ENCODE data around the gene PRDM4. TPM values are rescaled to one million over a fixed set of nuclear protein-coding genes. Genes with fewer than 3 reads are reported as not detected.
"Not testable (repeated sequence)": the region's sequence is repeated elsewhere in the genome, so short reads cannot be mapped to it uniquely, and the experiment has no call there.

The PRDM4 gene
- total RNA-seq, 4 donors from 2014 or later, result 41.6 to 71.2 (median 42.4) TPM

- TF ChIP-seq CTCF (IDR thresholded peaks at IDR 0.05) (no peak), POLR2AphosphoS5 (IDR thresholded peaks at IDR 0.05) (no peak), EP300 (IDR thresholded peaks at IDR 0.05; ENCODE audit: low read depth) (no peak), POLR2A (IDR thresholded peaks at IDR 0.05) (no peak)
- WGBS, 2 donors (ENCODE audit: low coverage in 1 of 2), result 96 to 100% methylated on average over 1 of the region's 1 CpG
- Histone ChIP-seq H3K4me1 (no peaks in the 10 kb centered on the region), H3K9me3 (no peaks in the 10 kb centered on the region), H3K27ac (no peak overlapping the region), H3K27me3 (no peaks in the 10 kb centered on the region), H3K36me3 (peaks cover 0 to 16% (median 5%) of the 10 kb centered on the region in 4 donors), H3K4me3 (no peak overlapping the region)
- in situ Hi-C loops (cut with MboI; ENCODE audit: low pct_ligation_motif_present in 1 of 4, low pct_unique_long_range_greater_than_20kb in 1 of 4, low sequenced_read_pairs in 3 of 4), result no loop called here
- DNase-seq, result no peak
- intact Hi-C loops (cut with DNase I; ENCODE audit: low total_unique reads), result no loop called here
These were observed 42.3 kb downstream of the PRDM4 start for GRCh38 chr12:107718606-107719005.

GRCh38 chr12:107715780-107716179, 45.2 kb downstream of the PRDM4 start:
- Histone ChIP-seq H3K27me3 (no peaks in the 10 kb centered on the region), H3K4me3 (no peak overlapping the region), H3K4me1 (no peaks in the 10 kb centered on the region), H3K9me3 (no peaks in the 10 kb centered on the region), H3K36me3 (peaks cover 0 to 44% (median 17%) of the 10 kb centered on the region in 4 donors), H3K27ac (no peak overlapping the region)
- DNase-seq, result no peak
- intact Hi-C loops (cut with DNase I; ENCODE audit: low total_unique reads), result no loop called here
- no peak for TF ChIP-seq POLR2A (IDR thresholded peaks at IDR 0.05)
- TF ChIP-seq EP300 (IDR thresholded peaks at IDR 0.05; ENCODE audit: low read depth), result no peak
- no peak for TF ChIP-seq CTCF (IDR thresholded peaks at IDR 0.05)
- in situ Hi-C loops (cut with MboI; ENCODE audit: low pct_ligation_motif_present in 1 of 4, low pct_unique_long_range_greater_than_20kb in 1 of 4, low sequenced_read_pairs in 3 of 4), result no loop called here

GRCh38 chr12:107705522-107705921, 55.4 kb downstream of the PRDM4 start:
- H3K9me3 ChIP-seq; H3K4me1 ChIP-seq; H3K27me3 ChIP-seq; H3K27ac ChIP-seq; intact Hi-C loops (cut with DNase I; ENCODE audit: low total_unique reads); DNase-seq; H3K4me3 ChIP-seq; in situ Hi-C loops (cut with MboI; ENCODE audit: low pct_ligation_motif_present in 1 of 4, low pct_unique_long_range_greater_than_20kb in 1 of 4, low sequenced_read_pairs in 3 of 4): not testable (repeated sequence)
- peaks cover 0 to 63% (median 27%) of the 10 kb centered on the region in 4 donors for H3K36me3 ChIP-seq
- 94% methylated on average over 5 of the region's 5 CpGs; no CpG with 5 or more reads in 1 of the 2 donors for WGBS, 2 donors (ENCODE audit: low coverage in 1 of 2)

GRCh38 chr12:107704041-107704440, 56.9 kb downstream of the PRDM4 start:
- Histone ChIP-seq H3K27me3 (no peaks in the 10 kb centered on the region), H3K4me1 (no peaks in the 10 kb centered on the region), H3K4me3 (no peak overlapping the region), H3K36me3 (peaks cover 0 to 63% (median 26%) of the 10 kb centered on the region in 4 donors), H3K27ac (no peak overlapping the region), H3K9me3 (no peaks in the 10 kb centered on the region)
- in situ Hi-C loops (cut with MboI; ENCODE audit: low pct_ligation_motif_present in 1 of 4, low pct_unique_long_range_greater_than_20kb in 1 of 4, low sequenced_read_pairs in 3 of 4), result no loop called here
- TF ChIP-seq POLR2AphosphoS5 (IDR thresholded peaks at IDR 0.05), result no peak
- TF ChIP-seq EP300 (IDR thresholded peaks at IDR 0.05; ENCODE audit: low read depth), result no peak
- no peak for TF ChIP-seq POLR2A (IDR thresholded peaks at IDR 0.05)
- no peak for TF ChIP-seq CTCF (IDR thresholded peaks at IDR 0.05)
- no peak for DNase-seq
- WGBS, 2 donors (ENCODE audit: low coverage in 1 of 2), result 87% methylated on average over 5 of the region's 5 CpGs
- intact Hi-C loops (cut with DNase I; ENCODE audit: low total_unique reads), result no loop called here

GRCh38 chr12:107702106-107702505, 58.8 kb downstream of the PRDM4 start:
- Histone ChIP-seq H3K4me3 (no peak overlapping the region), H3K27ac (no peak overlapping the region), H3K4me1 (no peaks in the 10 kb centered on the region), H3K36me3 (peaks cover 0 to 72% (median 35%) of the 10 kb centered on the region in 4 donors), H3K27me3 (no peaks in the 10 kb centered on the region), H3K9me3 (no peaks in the 10 kb centered on the region)
- WGBS, 2 donors (ENCODE audit: low coverage in 1 of 2), result 90 to 94% methylated on average over 4 of the region's 4 CpGs
- intact Hi-C loops (cut with DNase I; ENCODE audit: low total_unique reads) (no loop called here), in situ Hi-C loops (cut with MboI; ENCODE audit: low pct_ligation_motif_present in 1 of 4, low pct_unique_long_range_greater_than_20kb in 1 of 4, low sequenced_read_pairs in 3 of 4) (no loop called here)
- DNase-seq, result no peak
- TF ChIP-seq CTCF (IDR thresholded peaks at IDR 0.05) (no peak), POLR2A (IDR thresholded peaks at IDR 0.05) (no peak), POLR2AphosphoS5 (IDR thresholded peaks at IDR 0.05) (no peak), EP300 (IDR thresholded peaks at IDR 0.05; ENCODE audit: low read depth) (no peak)

- H3K27ac ChIP-seq; intact Hi-C loops (cut with DNase I; ENCODE audit: low total_unique reads); H3K4me1 ChIP-seq; H3K4me3 ChIP-seq; DNase-seq; H3K27me3 ChIP-seq; H3K9me3 ChIP-seq: not testable (repeated sequence)
- WGBS, 2 donors (ENCODE audit: low coverage in 1 of 2), result 94% methylated on average over 2 of the region's 2 CpGs; no CpG with 5 or more reads in 1 of the 2 donors
- in situ Hi-C loops (cut with MboI; ENCODE audit: low pct_ligation_motif_present in 1 of 4, low pct_unique_long_range_greater_than_20kb in 1 of 4, low sequenced_read_pairs in 3 of 4), result loop anchor here in 2 of 4 donors (10.0 to 25.0 kb wide), 2 partner anchors 59 to 192 kb away; no protein-coding TSS in a partner anchor
- H3K36me3 ChIP-seq, result peaks cover 0 to 91% (median 40%) of the 10 kb centered on the region in 4 donors
These were observed 65.2 kb downstream of the PRDM4 start for GRCh38 chr12:107695772-107696171.
